ENCODE results near the gene CDC42EP5.
"Not testable (repeated sequence)": the region's sequence is repeated elsewhere in the genome, so short reads cannot be mapped to it uniquely, and the experiment has no call there.

The CDC42EP5 gene
- 0 reads per million in 2 donors for total RNA-seq

GRCh38 chr19:54473071-54473891 is at the start of gene CDC42EP5:
TSS of gene CDC42EP5 (minus strand) at chr19:54473296. CDS start at chr19:54465547, 7,749 bp downstream.
- DNase-seq = no peak

GRCh38 chr19:54521860-54522513 is 48.9 kb upstream of the CDC42EP5 start:
- DNase-seq = no peak

DNA sequence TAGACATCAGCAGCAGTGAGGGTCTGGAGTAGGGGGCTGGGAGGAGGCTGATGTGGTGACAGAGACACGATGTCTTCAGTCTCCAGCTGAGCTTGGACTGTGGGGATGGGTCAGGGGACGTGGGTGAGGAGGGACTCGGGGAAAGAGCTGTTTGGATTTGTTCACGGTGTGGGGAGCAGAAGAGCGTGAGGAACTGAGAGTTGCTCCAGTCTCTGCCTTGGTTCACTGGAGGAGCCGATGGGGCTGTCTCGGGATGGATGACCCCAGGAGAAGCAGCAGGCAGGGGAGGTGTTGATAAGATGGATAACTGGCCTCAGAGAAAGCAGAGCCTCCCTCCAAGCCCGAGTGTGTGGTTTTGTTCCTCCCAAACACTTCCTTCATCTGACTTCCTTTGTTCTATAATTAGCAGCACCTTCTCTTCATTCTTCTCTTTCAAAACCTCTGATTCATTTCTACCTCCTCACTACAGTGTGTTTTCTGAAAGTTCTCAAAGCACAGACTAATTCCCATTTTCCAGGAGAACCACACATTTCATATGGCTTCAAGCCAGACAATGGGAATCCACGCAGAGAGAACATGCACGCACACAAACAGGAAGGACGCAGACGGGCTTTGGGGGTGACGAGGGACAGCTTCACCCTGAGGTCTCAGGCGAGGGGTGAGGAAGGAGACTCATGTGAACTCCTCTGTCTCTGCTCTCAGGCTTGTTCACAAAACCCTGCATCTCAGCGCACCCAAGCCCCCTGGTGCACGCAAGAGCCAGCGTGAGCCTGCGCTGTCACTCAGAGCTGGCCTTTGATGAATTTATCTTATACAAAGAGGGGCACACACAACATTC is 48.1 kb upstream of the CDC42EP5 start:
- DNase-seq = no peak

- DNase-seq = no peak
Observed at GRCh38 chr19:54518844-54519243, 45.7 kb upstream of the CDC42EP5 start.

DNA sequence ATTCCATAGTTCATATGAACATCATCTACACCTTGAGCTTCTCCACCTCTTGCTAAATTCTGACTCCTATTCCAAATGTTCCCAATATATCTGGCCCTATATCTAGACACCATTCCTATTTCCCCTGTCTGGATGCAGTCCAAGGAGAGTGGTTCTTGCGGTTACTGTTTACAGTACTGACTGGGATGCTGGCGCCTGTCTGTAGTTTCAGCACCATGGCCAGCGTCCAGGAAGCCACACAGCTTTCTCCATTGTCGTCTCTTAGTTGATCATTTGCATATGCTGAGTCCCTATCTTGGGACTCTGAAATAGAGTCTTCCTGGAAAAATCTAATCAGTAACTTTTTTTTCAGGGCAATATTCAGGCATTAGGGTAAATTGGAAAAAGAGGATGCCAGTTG is 44.4 kb upstream of the CDC42EP5 start:
- DNase-seq = peak; percentile 44

DNA sequence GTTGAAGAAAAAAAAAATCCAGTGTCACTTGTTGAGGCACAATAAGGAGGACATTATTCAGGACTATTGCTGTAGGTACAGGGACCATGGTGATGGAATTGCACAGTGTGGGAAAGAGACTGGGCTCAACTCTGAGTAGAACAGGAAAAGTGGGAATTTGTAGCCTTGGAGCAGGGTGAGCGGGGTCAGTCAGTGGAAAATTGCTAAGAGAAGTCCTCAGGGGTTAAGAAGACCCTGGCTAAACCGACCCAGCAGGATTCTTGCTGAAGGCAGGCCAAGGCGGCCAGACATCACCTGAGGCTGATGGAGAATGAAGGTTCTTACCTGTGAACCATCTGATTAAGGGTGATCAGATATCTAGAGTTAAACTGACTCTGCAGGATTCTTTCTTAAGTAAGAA is 42.1 kb upstream of the CDC42EP5 start:
- no peak for DNase-seq

DNA sequence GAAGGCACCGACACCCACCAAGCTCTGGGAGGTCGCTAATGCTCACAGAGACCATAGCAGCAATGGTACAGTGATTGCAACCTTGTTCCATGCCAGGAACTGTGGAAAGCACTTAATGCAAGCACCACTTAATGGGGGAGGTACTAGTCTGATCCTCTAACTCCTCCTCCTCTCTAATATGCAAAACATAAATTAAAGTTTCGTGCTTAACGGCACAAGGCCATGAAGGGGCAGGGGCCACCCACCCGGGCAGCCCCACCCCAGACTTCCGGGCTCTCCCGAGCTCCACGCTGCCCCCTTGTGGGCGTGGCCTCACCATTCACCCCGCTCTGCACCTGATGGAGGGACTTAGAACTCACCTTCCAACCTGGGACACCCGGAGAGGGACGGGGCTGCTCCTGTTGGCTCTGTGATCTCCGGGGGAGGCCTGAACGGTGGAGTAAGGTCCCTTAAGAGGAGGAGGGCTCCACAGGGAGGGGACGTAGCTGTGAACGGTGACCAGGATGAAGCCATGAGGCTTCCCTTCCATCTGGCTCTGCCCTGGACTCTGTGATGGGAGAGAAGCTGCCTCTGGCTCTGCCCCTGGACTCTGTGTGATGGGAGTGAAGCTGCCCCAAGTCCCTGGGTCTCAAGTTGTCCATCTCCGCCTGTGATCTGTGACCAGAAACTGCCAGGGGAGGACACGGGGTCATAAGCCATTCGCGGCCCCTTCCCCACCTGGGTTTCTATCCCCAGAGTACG is 36.3 kb upstream of the CDC42EP5 start:
- DNase-seq = not testable (repeated sequence)

DNA sequence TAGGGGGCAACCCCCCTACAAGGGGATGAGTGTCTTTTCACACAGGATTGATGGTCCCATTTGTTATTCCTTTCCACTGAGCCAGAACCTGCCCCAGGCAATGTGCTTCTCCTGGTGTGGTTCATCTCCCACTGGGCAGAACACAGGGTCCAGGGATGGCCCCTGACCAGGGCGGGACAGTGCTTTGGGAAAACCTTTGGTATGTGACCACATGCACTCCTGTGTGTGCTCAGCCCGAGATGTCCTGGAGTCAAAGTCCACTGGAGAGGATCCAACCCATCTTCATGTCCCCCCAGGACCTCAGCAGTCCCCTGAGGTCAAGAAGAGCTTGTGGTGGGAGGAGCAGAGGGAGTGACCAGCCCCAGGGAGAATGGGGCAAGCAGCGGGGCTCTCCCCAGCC is 35.4 kb upstream of the CDC42EP5 start:
- not testable (repeated sequence) for DNase-seq

- DNase-seq = no peak
Observed at GRCh38 chr19:54507824-54508223, 34.7 kb upstream of the CDC42EP5 start.

DNA sequence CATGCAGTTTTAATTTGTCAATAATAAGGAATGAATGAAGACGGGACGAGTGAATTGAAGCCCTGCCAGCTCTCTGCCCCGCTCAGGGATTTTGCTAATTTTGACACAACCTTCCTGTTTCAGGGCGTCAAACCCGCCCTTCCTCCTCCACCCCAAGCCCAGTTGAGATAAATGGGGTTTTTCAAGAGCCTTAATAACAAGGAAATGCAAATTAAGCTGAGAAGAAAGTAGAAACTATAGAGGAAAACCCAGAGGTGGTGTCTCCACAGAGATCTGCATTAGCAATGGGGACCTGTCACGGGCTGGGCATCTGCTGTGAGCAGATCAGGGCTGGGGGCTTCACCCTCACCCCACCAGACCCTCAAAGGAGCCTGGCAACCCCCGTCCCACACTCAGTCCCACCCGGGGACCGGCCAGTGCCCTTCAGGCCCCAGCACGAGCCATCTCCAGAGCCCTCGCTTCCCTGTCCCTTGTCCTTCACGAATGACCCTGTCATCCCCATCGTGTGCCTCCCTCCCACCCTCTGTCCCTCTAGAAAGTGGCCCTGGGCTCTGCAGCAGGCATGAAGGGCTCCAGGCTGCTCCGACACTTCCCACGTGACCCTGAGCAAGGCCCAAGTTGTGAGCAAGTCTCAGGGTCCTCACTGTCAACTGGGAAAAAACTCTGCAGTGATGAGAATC is 34.1 kb upstream of the CDC42EP5 start:
- not testable (repeated sequence) for DNase-seq

DNA sequence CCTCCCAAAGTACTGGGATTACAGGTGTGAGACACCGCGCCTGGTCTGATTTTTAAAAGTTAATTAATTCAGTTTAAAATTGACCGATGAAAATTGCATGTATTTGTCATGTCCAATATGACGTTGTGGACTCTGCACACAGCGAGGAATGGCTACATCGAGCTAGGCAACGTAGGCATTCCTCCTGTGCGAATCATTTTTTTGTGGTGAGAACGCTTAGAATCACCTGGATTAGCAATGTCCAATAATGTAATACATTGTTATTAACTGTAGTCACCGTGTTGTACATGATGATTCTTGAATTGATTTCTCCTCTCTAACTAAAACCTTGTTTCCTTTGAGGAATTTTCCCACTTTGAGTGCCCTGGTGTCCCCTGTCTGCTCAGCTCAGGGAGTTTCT is 33.0 kb upstream of the CDC42EP5 start:
- no peak for DNase-seq

GRCh38 chr19:54505542-54505941 is 32.4 kb upstream of the CDC42EP5 start:
- not testable (repeated sequence) for DNase-seq

DNA sequence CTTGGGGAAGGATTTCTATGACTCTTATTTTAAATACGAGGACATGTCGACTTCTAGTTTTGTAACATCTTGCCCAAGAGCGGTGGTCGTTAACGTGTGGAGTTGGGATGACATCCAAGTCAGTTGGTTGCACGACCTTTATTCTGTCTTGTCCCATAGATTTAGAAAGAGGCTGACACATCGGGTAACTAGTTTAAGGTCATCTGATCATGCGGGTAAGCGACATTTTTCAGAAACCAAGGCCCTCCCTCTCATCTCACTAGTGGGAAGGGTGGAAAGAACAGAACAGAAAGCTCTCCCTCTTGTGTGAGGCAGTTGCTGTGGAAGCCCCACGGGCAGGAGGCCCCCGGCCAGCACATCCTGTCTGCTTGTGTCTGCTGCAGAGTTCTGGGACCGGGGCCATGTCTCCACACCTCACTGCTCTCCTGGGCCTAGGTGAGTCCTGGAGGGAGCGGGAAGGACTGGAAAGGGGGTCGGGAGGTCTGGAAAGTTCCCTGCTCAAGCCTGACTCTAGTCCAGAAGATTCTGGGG is 29.5 kb upstream of the CDC42EP5 start, which contains the start of gene LAIR2:
TSS of gene LAIR2 (plus strand) at position 314 of the 531 bp plus-strand sequence. CDS start at position 402, 88 bp downstream.
- DNase-seq = no peak

DNA sequence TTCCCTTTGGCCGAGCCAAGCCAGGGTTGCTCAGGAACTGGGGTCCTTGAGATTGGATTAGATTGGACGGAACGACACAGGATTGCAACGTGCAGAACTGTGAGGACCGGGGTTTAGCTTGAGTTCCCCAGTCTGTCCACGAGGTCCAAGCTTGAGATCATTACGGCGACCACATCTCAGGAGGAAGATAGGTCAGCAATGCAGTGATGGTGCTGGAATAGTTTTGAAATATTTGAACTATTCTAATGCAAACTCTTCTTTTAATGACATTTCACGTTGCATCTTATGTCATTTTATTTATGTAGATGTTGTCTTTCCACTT is 25.3 kb upstream of the CDC42EP5 start:
- DNase-seq = not testable (repeated sequence)

DNA sequence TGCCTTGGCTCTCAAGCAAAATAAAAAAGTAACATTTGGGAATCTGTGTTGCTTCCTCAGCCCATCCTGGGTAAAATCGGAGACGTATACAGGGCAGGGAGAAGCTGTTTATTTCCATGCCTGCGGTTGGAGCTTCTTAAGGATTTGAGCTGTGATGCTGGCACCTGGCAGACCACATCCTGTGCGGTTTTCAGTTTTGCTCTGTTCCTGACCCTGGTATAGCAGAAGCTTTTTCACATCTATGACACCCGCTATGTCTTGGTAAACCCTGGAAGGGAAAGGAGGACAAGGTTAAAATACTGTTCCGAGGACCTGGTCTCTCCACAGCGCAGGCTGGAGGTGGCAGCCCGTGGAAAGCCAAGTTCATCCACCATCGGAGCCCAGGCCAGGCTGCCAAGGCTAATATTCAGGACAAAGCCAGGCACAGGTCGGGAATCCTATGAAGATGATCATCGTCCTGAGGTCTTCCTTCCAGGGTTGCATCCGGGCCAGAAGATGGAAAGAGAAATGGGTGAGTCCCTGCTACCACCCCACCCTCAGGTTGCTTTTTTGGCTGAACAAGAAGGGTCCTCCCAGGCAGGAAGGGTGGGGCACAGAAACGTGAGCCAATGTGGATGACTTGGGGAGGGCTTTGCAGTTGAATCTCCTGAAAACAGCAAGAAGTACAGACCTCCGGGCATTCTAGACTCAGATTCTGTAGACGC is 24.8 kb upstream of the CDC42EP5 start:
- not testable (repeated sequence) for DNase-seq

GRCh38 chr19:54495284-54495683 is 22.2 kb upstream of the CDC42EP5 start:
- DNase-seq = not testable (repeated sequence)

DNA sequence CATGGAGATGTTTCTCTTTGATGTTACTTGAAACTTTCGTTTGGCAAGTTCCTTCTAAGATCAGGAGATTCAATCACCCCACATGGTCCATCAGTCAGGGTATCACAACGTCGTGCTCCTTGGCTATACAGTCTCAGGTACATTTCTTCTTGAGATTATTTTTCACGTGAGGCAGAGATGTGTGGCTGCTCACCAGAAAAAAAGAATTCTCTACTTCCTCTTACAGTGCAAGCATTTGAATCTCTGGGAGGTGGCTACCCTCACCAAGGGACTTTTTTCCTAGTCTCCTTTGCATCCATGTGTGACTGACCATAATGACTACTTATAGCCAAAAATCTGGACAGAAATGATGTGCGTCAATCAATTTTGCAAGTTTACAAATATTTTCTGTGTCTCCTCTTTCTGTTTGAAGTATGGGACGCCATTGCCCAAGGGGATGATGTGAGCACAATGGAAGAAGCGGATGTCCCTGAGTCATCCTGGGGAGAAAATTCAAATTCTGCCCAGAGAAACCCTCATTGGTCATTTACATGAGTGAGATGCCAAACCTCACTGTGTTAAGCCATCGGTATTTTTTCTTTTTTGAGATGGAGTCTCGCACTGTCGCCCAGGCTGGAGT is 21.0 kb upstream of the CDC42EP5 start:
- no peak for DNase-seq

- DNase-seq = not testable (repeated sequence)
Observed at GRCh38 chr19:54493056-54493455, 20.0 kb upstream of the CDC42EP5 start.

DNA sequence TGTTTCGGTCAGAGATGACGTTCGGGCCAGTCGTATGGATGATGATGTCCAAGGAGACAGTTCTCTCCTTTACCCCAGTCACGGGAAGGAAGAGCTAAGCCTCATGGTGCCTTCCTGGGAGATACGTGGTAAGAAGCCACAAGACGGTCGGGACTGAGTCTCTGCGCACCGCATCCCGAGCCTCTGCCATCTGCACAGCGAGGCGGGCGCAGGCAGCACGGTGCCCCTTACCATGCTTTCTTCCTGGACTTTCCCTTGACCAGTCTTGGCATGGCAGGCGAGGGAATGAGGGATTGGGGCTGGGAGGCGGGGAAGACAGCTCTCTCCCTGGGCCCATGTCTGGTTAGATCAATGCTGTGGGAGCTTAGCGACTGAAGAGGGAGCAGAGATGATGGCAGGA is 19.5 kb upstream of the CDC42EP5 start:
- DNase-seq = no peak

GRCh38 chr19:54489766-54490165 is 16.7 kb upstream of the CDC42EP5 start:
- DNase-seq = no peak
